ENCODE results near the gene KLF5.
"Not testable (repeated sequence)": the region's sequence is repeated elsewhere in the genome, so short reads cannot be mapped to it uniquely, and the experiment has no call there.

Gene KLF5

DNA sequence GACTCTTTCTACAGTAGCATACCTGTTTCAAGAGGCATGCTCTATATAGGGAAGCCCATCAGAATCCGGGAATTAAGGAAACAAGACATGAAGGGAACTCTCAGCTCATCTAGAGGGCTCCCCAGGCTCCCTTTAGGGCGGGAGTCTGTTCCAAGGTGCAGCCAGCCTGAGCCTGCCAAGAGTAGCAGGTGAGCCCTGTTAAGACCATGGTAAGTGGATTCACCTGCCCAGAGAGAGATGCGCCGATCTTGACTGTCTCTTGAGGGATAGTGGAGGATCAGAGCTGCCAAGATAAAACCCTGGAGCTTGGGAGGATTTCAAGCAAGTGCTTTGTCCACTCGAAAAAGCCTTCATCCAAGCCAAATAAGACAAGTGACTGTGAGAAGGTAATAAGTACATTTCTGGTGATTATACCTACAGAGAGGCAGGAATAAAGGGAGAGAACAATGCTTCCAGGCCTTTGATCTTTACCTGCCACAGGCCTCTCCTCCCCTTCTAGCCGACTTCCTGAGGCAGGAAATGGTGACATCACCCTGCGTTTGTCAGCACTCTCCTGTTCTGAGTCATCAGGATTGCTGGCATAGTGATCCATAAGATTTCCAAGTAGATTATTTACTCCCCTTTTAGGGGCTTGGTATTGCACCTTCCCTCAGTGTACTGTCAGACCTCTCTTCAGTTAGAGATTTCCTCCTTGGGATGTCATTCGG is 31.5 kb downstream of the KLF5 start:
- no peak for DNase-seq

DNA sequence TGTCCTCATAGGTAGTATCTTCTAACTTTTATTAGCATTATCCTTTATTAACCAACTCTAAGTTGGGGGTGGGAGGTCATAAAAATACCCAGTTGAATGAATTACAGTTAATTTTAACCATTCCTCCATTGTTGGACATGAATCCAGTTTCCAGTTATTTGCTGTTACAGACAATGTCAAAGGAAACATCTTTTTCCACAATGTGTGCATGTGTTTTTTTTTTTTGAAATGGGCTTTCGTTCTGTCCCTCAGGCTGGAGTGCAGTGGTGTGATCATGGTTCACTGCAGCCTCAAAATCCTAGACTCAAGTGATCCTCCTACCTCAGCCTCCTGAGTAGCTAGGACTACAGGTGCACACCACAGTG is 32.0 kb downstream of the KLF5 start:
- DNase-seq, result no peak

DNA sequence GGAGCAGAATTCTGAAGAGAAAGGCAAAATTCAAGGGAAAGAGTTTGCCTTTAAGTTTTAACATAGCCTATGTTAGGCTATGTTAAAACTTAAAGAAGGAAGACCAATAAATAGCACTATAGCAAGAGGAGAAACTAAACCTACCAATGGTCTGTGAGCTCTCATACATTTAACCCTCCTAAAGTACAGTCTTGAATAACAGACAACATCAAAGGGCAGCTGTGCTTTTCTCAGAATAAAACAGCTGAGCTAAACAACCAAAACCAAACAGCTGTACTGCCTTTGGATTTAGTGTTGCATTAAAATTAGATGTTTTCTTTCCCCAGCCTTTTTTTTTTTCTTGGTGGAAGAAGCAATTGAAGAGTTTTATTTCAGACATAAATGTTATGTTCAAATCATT is 34.0 kb downstream of the KLF5 start:
- DNase-seq, result no peak

DNA sequence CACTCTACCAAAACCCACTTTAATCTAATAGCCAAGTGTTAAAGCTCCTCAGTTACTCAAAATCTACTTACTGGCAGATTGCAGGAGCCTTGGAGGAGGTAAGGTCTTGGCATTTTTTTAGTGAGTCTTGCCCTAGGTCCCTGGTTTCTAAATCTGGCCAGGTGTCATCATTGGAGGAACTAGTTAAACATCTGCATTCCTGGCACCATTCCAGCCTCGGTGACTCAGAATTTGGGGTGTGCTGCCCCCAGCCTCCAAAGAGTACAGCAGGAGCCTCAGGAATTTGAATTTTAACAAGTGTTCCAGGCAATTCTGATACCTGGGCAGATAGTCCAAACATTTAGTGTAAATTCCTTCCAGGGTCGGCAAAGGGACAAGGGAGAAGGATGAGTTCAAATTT is 37.4 kb downstream of the KLF5 start:
- no peak for DNase-seq

DNA sequence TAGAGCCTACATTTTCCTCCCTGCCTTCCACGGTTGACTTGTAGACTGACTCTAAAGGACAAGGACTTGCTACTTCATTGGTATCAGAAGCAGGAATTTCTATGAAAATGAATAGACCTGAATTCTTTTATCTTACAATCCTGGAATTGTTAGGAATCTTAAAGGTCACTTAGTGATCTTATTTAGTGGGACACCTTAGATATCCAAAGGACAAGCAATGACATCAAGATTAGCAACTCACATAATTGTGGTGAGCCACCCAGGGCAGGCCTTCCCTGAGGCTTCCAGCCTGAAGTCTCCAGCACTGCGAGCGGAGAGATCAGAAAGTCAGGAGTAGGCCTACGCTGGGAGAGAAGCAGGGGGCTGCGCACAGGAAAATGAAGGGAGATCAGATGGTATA is 37.8 kb downstream of the KLF5 start:
- no peak for DNase-seq

DNA sequence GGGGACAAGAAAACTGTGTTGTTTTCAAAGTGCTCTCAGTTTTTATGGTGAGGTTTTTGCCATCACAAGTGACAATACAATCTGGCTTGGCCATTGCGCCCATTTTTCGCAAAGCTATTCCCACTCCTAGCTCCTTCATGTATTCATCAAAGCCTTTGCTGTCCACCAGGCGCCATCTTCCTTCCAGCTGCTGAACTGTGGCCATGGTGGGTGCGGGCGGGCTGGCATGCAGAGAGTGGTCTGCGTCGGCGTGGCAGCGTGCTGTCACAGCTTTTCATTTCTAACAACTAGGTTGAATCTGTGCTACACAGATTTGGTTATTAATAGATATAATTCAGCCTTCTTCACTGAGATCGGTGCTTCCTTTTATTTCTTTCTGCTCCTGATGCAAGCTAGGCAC is 42.0 kb downstream of the KLF5 start:
- not testable (repeated sequence) for DNase-seq

DNA sequence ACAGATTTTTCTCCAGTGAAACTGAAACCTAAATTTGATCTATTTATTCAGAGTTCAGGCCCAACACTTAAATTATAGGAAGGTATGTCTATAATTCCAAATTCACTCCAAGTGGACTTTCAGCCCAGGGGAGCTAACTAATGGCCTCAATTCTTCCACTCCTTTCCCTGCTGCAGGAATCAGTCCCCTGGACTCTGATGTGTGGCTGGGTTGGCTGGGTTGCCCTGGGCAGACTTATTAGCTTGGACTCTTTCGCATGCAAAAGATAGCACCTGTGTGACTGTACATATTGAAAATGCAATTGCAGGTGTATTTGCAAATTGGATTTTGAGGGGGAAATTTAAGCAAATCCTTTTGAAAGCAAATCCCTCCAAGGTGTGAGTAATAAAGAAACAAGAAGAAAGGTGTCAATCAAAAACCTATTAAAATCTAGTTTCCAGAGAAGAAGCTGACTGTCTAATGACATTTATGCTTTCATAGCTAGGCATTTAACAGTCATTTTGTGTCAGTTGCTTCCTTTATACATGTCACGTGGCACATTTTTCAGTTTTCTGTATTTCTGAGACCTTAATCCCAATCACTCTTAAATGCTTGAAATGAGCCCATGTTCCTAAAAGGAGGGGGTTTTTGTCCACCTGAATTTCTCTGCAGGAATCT is 42.7 kb downstream of the KLF5 start:
- DNase-seq, result no peak

DNA sequence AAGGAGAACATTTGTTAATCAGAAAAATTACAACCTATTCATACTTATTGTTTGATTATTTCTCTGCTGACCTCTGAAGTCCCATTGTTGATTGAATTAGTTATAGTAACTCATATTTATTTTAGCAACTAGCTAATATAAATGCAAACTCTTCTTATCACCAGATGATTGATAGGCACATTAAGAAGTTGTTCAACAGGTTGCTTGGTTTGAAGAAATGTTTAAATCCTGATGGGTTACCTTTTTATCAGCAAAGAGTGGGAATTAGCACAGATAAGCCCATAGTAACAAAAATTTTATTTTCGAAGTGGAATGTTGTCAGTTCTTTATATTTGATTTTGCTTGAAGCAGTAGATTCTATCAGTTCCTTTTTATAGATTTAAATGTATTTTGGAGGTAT is 44.4 kb downstream of the KLF5 start:
- DNase-seq, result no peak

DNA sequence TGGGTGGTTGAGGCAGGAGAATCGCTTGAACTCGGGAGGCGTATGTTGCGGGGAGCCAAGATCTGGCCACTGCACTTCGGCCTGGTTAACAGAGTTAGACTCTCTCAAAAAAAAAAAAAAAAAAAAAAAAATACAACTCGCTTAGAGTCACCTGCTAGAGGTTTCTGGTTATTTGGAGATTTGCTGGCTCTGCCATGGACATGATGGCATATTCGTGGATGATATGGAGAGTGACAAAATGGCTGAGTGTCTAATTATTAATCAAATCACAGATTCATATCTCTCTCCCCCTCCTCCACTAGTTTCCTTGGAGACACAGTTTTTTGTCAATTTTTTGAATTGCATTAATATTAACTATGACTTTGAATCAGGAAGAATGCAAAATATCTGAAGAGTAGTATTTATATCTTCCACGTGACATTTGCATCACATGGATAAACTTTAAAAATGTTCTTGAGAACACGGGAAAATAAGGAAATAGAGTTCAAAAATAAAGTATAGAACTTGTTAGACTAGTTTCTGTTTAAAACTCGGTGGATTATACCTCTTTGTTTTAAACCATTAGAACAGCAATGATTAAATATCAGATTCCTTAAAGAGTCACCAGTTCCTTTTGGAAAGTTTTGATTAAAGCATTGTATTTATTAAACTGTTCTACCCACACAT is 47.8 kb downstream of the KLF5 start:
- DNase-seq, result no peak

DNA sequence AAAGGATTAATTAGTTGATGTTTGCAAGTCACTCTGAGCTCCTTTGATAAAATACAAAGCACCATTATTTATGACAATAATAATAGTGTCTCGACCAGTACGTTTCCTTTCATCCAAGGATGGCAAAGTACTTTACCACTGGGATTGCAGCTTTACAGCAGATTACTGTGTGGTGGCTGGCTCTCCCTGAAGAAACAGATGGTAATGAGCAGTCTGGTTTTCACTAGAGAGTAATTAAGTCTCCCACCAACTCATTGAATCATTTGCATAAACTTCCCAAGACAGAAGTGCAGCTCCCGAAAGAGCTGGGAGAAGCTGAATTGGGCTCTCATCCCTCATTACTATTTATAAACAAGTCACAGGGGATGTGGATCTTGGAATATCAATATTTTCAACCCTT is 48.7 kb downstream of the KLF5 start:
- DNase-seq, result no peak

DNA sequence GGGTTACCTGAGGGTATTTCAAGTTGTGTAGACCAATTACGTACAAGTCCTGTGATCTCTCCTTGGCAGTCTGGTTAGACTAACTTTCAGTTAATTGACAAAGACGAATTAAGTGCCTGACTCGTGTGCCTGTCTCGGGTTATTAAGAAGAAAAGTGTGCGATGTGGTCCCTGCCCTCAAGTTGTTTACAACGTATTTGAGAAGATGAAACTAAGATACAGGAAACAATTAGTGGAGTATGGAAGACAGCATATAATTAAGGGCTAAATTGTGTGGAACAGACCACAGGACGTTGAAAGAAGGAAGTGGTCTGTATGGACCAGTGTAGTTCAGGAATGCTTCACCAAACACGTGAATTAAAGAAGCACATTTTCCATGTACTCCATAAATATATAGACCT is 49.2 kb downstream of the KLF5 start:
- DNase-seq, result no peak

DNA sequence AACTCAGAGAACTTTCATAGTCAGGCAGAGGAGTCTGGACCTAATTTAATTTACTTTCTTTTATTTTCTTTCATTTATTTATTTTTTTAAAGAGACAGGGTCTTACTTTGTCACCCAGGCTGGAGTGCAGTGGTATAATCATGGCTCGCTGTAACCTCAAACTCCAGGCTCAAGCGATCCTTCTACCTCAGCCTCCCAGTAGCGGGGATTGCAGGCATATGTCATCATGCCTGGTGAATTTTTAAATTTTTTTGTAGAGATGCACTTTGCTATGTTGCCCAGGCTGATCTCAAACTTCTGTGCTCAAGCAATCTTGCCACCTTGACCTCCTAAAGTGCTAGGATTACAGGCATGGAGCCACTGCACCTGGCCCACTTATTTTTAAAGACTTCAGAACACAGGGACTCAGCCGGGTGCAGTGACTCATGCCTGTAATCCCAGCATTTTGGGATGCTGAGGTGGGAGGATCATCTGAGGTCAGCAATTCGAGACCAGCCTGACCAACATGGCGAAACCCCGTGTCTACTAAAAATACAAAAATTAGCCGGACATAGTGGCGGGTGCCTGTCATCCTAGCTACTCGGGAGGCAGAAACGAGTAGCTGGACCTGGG is 50.6 kb downstream of the KLF5 start:
- DNase-seq, result no peak

DNA sequence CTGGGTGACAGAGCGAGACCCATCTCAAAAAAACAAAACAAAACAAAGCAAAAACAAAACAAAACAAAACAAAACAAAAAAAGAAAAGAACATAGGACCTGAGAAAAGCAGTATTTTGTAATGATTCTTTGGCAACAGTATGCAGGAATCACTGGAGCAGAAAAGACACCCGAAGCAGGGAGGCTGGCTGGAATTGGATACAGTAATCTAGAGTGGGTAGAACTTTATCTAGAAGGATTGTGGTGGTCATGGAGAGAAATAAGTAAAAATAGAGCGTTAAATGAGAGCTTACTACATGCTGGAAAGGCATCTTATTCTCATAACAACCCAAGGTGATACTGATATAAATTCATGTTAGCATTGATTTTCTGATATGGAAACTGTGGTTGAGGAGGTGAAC is 51.2 kb downstream of the KLF5 start:
- no peak for DNase-seq

DNA sequence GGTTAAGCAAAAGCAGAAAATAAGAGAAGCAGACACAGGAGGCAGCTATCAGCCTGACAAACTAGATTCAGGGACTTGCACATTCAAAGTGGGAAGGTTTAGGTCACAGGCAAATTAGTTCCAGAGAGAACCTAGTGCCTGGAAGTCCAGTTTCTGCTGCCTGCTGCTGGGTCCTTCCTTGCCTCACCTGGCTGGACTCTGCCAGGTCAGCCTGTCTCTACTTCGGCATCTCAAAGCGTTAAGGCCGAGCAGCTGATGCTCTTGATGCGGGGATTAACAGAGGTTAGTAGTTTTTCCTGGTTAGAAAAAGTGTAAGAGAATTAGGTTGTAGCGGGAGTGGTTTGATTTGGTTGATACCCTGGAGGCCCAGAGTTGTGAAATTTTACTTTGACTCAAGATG is 52.0 kb downstream of the KLF5 start:
- no peak for DNase-seq

DNA sequence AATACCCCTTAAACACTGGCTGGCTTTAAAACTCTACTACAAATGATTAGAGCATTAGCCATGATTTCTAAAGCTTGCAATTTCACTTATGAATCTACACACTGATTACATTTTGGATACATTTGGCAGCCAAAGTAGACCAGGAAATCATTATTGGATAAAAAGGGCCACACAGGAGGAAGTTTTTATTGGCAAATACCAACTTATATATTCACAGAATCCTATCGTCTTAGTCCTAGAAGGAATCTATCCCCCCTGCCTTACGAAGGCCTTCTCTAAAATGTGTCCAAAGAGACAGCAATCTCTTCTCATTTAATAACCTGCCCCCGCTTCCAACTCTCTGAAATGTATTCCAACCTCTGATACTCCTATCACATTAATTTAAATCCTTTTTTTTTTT is 52.5 kb downstream of the KLF5 start:
- no peak for DNase-seq

DNA sequence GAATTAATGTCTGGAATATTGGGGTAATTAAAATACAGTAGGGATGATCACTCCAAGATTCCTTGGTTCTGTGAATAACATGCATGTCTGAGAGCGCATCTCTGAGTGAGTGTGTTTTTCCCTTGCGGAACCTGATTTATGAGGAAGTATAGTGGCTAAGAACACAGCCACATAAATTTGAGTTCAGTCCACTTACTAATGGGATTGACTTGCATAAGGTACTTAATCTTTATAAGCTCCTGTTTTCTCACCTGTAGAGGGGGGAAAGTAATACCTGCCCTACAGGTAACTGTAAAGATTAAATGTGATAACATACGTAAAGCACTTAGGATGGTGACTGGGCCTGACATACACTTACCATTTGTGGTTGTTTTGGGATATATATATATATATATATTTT is 60.8 kb downstream of the KLF5 start:
- no peak for DNase-seq
